IMR-90 (cell line): ENCODE measurements around the gene PNISR. TPM values are rescaled to one million over a fixed set of nuclear protein-coding genes. Genes with fewer than 3 reads are reported as not detected.

Experiments
- ATAC-seq: fragments of 200-7000 bp; cut with Tn5 transposase; 2 replicates; pipeline ENCODE4 v1.9.1; 2020; ENCODE audit warnings: low read depth, mild to moderate bottlenecking, moderate library complexity
- BruUV-seq: library from RNA; stranded (reverse); fragments of 400-500 nt; replicated peaks from 2 replicates; lab custom pipeline; 2021; lab: Mats Ljungman, UMichigan
- CTCF ChIA-PET: fragments of 300-600 bp; formaldehyde crosslinking; extraction: SDS; loops from one replicate; lab custom pipeline; 2021; ENCODE audit warnings: antibody characterized with exemption; lab: Yijun Ruan, JAX
- POLR2A ChIA-PET: fragments of 300-600 bp; sonication (Branson Sonifier 250); formaldehyde crosslinking; loops from one replicate; lab custom pipeline; 2022; ENCODE audit warnings: antibody characterized with exemption; ENCODE audit not compliant: unreplicated experiment; lab: Charles Lee
- DNase-seq: peaks from one replicate; pipeline ENCODE4 v3.0.0; 2013
- H2AFZ ChIP-seq: replicated peaks from 2 replicates; pipeline ENCODE3; 2013; ENCODE audit warnings: low read length, mild to moderate bottlenecking; ENCODE audit not compliant: poor library complexity
- H2AK5ac ChIP-seq: 2 replicates; pipeline ENCODE4 v1.6.1; 2013; ENCODE audit warnings: low read depth, low read length, inconsistent platforms
- H2AK9ac ChIP-seq: replicated peaks from 2 replicates; pipeline ENCODE3; 2013; ENCODE audit warnings: mild to moderate bottlenecking, low read depth, low read length, moderate library complexity; ENCODE audit not compliant: poor library complexity
- H2BK120ac ChIP-seq: 2 replicates; pipeline ENCODE4 v1.6.1; 2013; ENCODE audit warnings: low read depth, low read length, inconsistent platforms
- H2BK15ac ChIP-seq: 3 replicates; pipeline ENCODE4 v1.6.1; 2013; ENCODE audit warnings: low read depth, low read length, inconsistent platforms
- H2BK20ac ChIP-seq: 2 replicates; pipeline ENCODE4 v1.6.1; 2013; ENCODE audit warnings: low read depth, mild to moderate bottlenecking, inconsistent platforms, low read length, moderate library complexity
- H2BK5ac ChIP-seq: 2 replicates; pipeline ENCODE4 v1.6.1; 2013; ENCODE audit warnings: mild to moderate bottlenecking, low read depth, low read length, inconsistent platforms; ENCODE audit not compliant: poor library complexity, severe bottlenecking
- H3K14ac ChIP-seq: replicated peaks from 2 replicates; pipeline ENCODE4 v1.6.1; 2013; ENCODE audit warnings: low read depth, low read length, inconsistent platforms
- H3K18ac ChIP-seq: 2 replicates; pipeline ENCODE4 v1.6.1; 2013; ENCODE audit warnings: low read depth, low read length, control low read depth
- H3K23ac ChIP-seq: 2 replicates; pipeline ENCODE4 v1.6.1; 2013; ENCODE audit warnings: low read depth, low read length, inconsistent platforms
- H3K27ac ChIP-seq: 2 replicates; pipeline ENCODE4 v1.5.1; 2013; ENCODE audit warnings: mild to moderate bottlenecking, control low read depth, low read length; ENCODE audit not compliant: insufficient read depth
- H3K27me3 ChIP-seq: 2 replicates; pipeline ENCODE4 v1.6.1; 2013; ENCODE audit warnings: low read length; ENCODE audit not compliant: control insufficient read depth, insufficient read depth
- H3K36me3 ChIP-seq: 2 replicates; pipeline ENCODE4 v1.6.1; 2013; ENCODE audit warnings: low read length, mixed read lengths; ENCODE audit not compliant: control insufficient read depth, insufficient read depth
- H3K4ac ChIP-seq: 2 replicates; pipeline ENCODE4 v1.6.1; 2013; ENCODE audit warnings: low read depth, low read length, inconsistent platforms
- H3K4me1 ChIP-seq: 2 replicates; pipeline ENCODE4 v1.6.1; 2013; ENCODE audit warnings: low read length, mixed read lengths; ENCODE audit not compliant: control insufficient read depth, insufficient read depth
- H3K4me2 ChIP-seq: 2 replicates; pipeline ENCODE4 v1.6.1; 2013; ENCODE audit warnings: low read depth, mild to moderate bottlenecking, control low read depth, low read length, moderate library complexity
- H3K4me3 ChIP-seq: 2 replicates; pipeline ENCODE4 v1.5.1; 2013; ENCODE audit warnings: low read depth, mild to moderate bottlenecking, control low read depth, low read length, moderate library complexity; ENCODE audit not compliant: insufficient read depth
- H3K56ac ChIP-seq: 2 replicates; pipeline ENCODE4 v1.6.1; 2013; ENCODE audit warnings: low read length, inconsistent platforms; ENCODE audit not compliant: insufficient read depth; ENCODE audit errors: extremely low read depth
- H3K79me1 ChIP-seq, 2 experiments: 2 replicates each; pipeline ENCODE4 v1.6.1; 2013; ENCODE audit warnings: low read length in 2 of 2, inconsistent platforms in 1 of 2, low read depth in 1 of 2
- H3K9ac ChIP-seq: 2 replicates; pipeline ENCODE4 v1.6.1; 2013; ENCODE audit warnings: low read depth, low read length, control low read depth
- H3K9me1 ChIP-seq: 2 replicates; pipeline ENCODE4 v1.6.1; 2013; ENCODE audit warnings: low read length, inconsistent platforms; ENCODE audit not compliant: insufficient read depth
- H3K9me3 ChIP-seq: 2 replicates; pipeline ENCODE4 v1.6.1; 2013; ENCODE audit warnings: low read length; ENCODE audit not compliant: control insufficient read depth, insufficient read depth
- H4K20me1 ChIP-seq: 2 replicates; pipeline ENCODE4 v1.6.1; 2013; ENCODE audit warnings: low read length, inconsistent platforms; ENCODE audit not compliant: insufficient read depth
- H4K5ac ChIP-seq: 2 replicates; pipeline ENCODE4 v1.6.1; 2013; ENCODE audit warnings: mild to moderate bottlenecking, low read depth, low read length, control low read depth
- H4K8ac ChIP-seq, 2 experiments: 2 replicates each; pipeline ENCODE4 v1.6.1; 2013; ENCODE audit warnings: low read depth in 2 of 2, low read length in 2 of 2, control low read depth in 1 of 2, inconsistent platforms in 1 of 2
- H4K91ac ChIP-seq: 2 replicates; pipeline ENCODE4 v1.6.1; 2013; ENCODE audit warnings: low read depth, low read length, inconsistent platforms; ENCODE audit not compliant: insufficient read depth
- CHD1 ChIP-seq: IDR thresholded peaks from 2 replicates; pipeline ENCODE4 v1.6.1; 2012; ENCODE audit warnings: low read depth, low read length, improper control_type of control experiment
- RAD21 ChIP-seq: IDR thresholded peaks from 2 replicates; pipeline ENCODE4 v1.6.1; 2012; ENCODE audit warnings: low read length, improper control_type of control experiment
- RFX5 ChIP-seq: IDR thresholded peaks from 2 replicates; pipeline ENCODE4 v1.8.0; 2012; ENCODE audit warnings: low read depth, mild to moderate bottlenecking, low read length, moderate library complexity
- SMC3 ChIP-seq: fragments of 150-350 bp; IDR thresholded peaks from 2 replicates; pipeline ENCODE4 v1.6.1; 2016; ENCODE audit warnings: low read depth, mild to moderate bottlenecking, antibody characterized with exemption, low read length, moderate library complexity
- WGBS, 2 experiments: methylation state at CpG; one replicate each; pipeline versions ENCODE4 v1.1.5 to v1.1.7; 2013; ENCODE audit warnings: missing lambda C conversion rate in 2 of 2; ENCODE audit not compliant: insufficient read length in 1 of 2; ENCODE audit errors: extremely low coverage in 2 of 2; 5-methylcytosine and 5-hydroxymethylcytosine counted together
- dilution Hi-C: fragments of 300-500 bp; cut with HindIII; formaldehyde crosslinking; loops from one replicate; pipeline ENCODE4 v1.14.3; 2018; ENCODE audit warnings: low sequenced_read_pairs; ENCODE audit not compliant: unreplicated experiment
- in situ Hi-C: fragments of 300-500 bp; cut with MboI; formaldehyde crosslinking; loops from 3 replicates; pipeline ENCODE4 v1.14.3; 2019; ENCODE audit warnings: low sequenced_read_pairs, inconsistent platforms, mixed read lengths
- intact Hi-C: fragments of 100-400 bp; cut with micrococcal nuclease; formaldehyde crosslinking; loops from 2 replicates; pipeline ENCODE4 v1.10.0; 2022
- polyA plus RNA-seq, 3 experiments: library from polyadenylated mRNA; depleted of rRNA; stranded (reverse); fragments of >200 nt; gene quantifications; 2 replicates each; pipeline ENCODE4 v1.2.3, GENCODE V29; 2012; ENCODE audit warnings: low replicate concordance in 1 of 3
- total RNA-seq: library from RNA; depleted of rRNA; stranded (reverse); fragments of >200 nt; gene quantifications from 2 replicates; pipeline ENCODE4 v1.2.3, GENCODE V29; 2012

Gene PNISR
- total and polyA plus RNA-seq, 2 of the 4 experiments (the other 2 are of a cell fraction): 44.5 to 46.2 TPM

DNA sequence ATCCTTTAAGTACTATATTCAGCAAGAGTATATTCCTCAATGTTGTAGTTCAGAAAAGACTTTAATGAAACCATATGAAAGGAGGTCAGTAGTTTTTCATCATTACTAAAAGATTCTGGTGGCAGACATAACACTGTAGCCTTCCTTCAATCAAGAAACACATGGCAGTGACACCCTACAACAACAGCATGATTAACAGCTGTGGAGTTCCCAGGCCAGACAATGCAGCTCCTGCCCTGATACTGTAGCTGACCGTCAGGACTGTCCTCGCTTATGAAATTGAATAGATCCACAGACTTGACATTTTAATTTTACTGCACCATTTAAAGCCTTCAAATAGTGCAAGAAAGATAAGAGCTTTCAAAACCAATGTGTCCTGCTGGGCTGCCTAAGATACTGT, 46.5 kb upstream of the PNISR start:
- dilution Hi-C loops: no loop called here
- WGBS, 2 experiments: 100% methylated on average over 2 of the region's 2 CpGs; no CpG with 5 or more reads in 1 of the 2 experiments

More for the DNA sequence above, 46.5 kb upstream of the PNISR start:
- Histone ChIP-seq H3K56ac (no peak overlapping the region), H4K91ac (no peak overlapping the region), H2AK5ac (no peak overlapping the region), H3K9me1 (no peaks in the 10 kb centered on the region), H3K79me1 (no peaks in the 10 kb centered on the region), H2BK120ac (no peak overlapping the region), H3K4ac (no peak overlapping the region), H2BK5ac (no peak overlapping the region), H4K5ac (no peak overlapping the region), H3K14ac (no peak overlapping the region), H3K27me3 (no peaks in the 10 kb centered on the region), H4K8ac (no peak overlapping the region), H2AFZ (no peak overlapping the region), H3K4me1 (no peaks in the 10 kb centered on the region), H4K20me1 (no peaks in the 10 kb centered on the region), H3K23ac (no peak overlapping the region), H3K27ac (no peak overlapping the region), H2BK20ac (no peak overlapping the region), H3K4me3 (no peak overlapping the region), H3K9ac (no peak overlapping the region), H3K36me3 (0 out of 2 replicates have a peak, but pooled peaks cover 1% of the 10 kb centered on the region), H2AK9ac (no peak overlapping the region), H3K4me2 (no peak overlapping the region), H3K9me3 (no peaks in the 10 kb centered on the region), H3K18ac (no peak overlapping the region), H2BK15ac (no peak overlapping the region)
- no TSS peak for BruUV-seq
- ATAC-seq (no peak), DNase-seq (no peak)
- intact Hi-C loops (no loop called here), in situ Hi-C loops (loop anchor here (10.0 kb wide), 1 partner anchor 273 kb away; no protein-coding TSS in a partner anchor)
- ChIA-PET CTCF (interaction anchor here (1.0 kb wide), 1 partner anchor 274 kb away, joined by 3 read pairs; no protein-coding TSS in a partner anchor), POLR2A (no interaction called here)
- no peak for TF ChIP-seq RFX5
- TF ChIP-seq RAD21: no peak
- no peak for TF ChIP-seq CHD1
- no peak for TF ChIP-seq SMC3
